AG04450 (cell line): ENCODE data around the gene TRAF4. TPM values are rescaled to one million over a fixed set of nuclear protein-coding genes. Genes with fewer than 3 reads are reported as not detected.

Experiments used
- CTCF ChIA-PET: fragments of 300-600, 350-600 bp; formaldehyde crosslinking; extraction: SDS; loops from one replicate; lab custom pipeline; 2022; ENCODE audit warnings: antibody characterized with exemption, inconsistent platforms; lab: Charles Lee
- POLR2A ChIA-PET: fragments of 350-600 bp; formaldehyde crosslinking; extraction: SDS; loops from one replicate; lab custom pipeline; 2021; ENCODE audit warnings: antibody characterized with exemption, inconsistent platforms; lab: Yijun Ruan, JAX
- DNase-seq: peaks from one replicate; pipeline ENCODE4 v3.0.0-alpha.2; 2011; ENCODE audit warnings: low read depth, low spot score
- H3K27ac ChIP-seq: one replicate; pipeline ENCODE4 v1.5.1; 2012; ENCODE audit warnings: low read depth, low read length, control low read depth
- H3K27me3 ChIP-seq: one replicate; pipeline ENCODE4 v1.6.0; 2012; ENCODE audit warnings: low read length; ENCODE audit not compliant: control insufficient read depth, insufficient read depth
- H3K4me3 ChIP-seq: 2 replicates; pipeline ENCODE4 v1.5.1; 2011; ENCODE audit warnings: mild to moderate bottlenecking, low read depth, low read length, control low read depth
- H3K9me3 ChIP-seq: 2 replicates; pipeline ENCODE4 v1.5.1; 2012; ENCODE audit warnings: low read length; ENCODE audit not compliant: control insufficient read depth, insufficient read depth
- CTCF ChIP-seq: IDR thresholded peaks from 2 replicates; pipeline ENCODE4 v1.5.1; 2011; ENCODE audit warnings: low read depth, low read length, control low read depth, inconsistent platforms
- polyA plus RNA-seq: library from polyadenylated mRNA; depleted of rRNA; stranded (reverse); fragments of >200 nt; gene quantifications from 2 replicates; pipeline ENCODE4 v1.2.3, GENCODE V29; 2011

The TRAF4 gene
- polyA plus RNA-seq, 1 experiment = 26.1 TPM

GRCh38 chr17:28740406-28741357, 3.1 kb upstream of the TRAF4 start:
- CTCF ChIA-PET = interaction anchor here (1.6 to 15.1 kb wide), 3 partner anchors 9 to 23 kb away, joined by 4 to 193 read pairs (median 6); partner anchors contain the start of genes NEK8 and TLCD1
- Histone ChIP-seq H3K27me3 (no peaks in the 10 kb centered on the region), H3K27ac (no peak overlapping the region), H3K4me3 (no peak overlapping the region), H3K9me3 (peaks cover 9% of the 10 kb centered on the region)
- TF ChIP-seq CTCF = no peak
- POLR2A ChIA-PET = interaction anchor here (0.6 kb wide), 1 partner anchor 704 kb away, joined by 6 read pairs; no protein-coding TSS in a partner anchor
- DNase-seq = no peak

- ChIA-PET CTCF (interaction anchor here (0.6 to 15.1 kb wide), 4 partner anchors 8 to 26 kb away, joined by 3 to 193 read pairs (median 5); partner anchors contain the start of genes NEK8 and TLCD1), POLR2A (interaction anchor here (6.6 kb wide), 1 partner anchor 15 kb away, joined by 93 read pairs; the partner anchor contains the start of genes NEK8 and TLCD1)
- Histone ChIP-seq H3K27me3 (no peaks in the 10 kb centered on the region), H3K9me3 (peaks cover 9% of the 10 kb centered on the region), H3K27ac (no peak overlapping the region), H3K4me3 (no peak overlapping the region)
- DNase-seq = no peak
- no peak for TF ChIP-seq CTCF
Measured at GRCh38 chr17:28741358-28742349, 2.2 kb upstream of the TRAF4 start.

DNA sequence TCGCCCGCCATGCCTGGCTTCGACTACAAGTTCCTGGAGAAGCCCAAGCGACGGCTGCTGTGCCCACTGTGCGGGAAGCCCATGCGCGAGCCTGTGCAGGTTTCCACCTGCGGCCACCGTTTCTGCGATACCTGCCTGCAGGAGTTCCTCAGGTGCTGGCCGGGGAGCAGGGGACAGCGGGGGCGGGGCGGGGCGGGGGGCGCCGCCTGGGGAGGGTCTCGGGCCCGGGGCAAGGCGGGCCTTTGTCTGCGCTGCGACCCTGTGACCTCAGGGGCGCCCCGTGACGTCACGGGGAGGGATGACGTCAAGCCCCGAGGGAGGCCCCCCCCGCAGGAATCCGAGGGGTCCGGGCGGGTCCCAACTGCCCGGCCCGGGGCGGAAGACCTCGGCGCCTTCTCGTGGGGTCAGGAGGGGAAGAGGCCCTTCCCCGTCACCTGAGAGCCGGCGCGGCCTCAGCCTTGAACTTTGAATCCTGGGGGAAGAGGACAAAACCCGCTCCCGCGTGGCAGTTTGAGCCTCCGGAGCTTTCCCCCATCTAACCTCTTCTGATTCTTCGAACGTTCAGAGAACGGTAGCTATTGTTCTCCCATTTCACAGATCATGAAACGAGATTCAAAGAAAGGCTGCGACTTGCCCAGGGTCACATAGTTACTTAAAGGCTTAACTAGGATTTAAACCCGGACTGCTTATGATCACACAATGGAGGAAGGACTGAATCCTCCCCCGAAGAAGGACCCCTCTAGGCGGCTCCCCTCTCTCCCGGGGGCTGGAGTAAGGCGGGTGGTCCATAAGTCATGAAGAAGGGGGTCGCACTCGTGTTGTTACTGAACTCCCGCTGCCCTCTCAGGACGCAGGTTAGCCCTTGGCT, 527 bp downstream of the TRAF4 start:
- DNase-seq = no peak
- CTCF ChIA-PET = interaction anchor here (2.3 to 15.1 kb wide), 2 partner anchors 17 to 19 kb away, joined by 7 to 193 read pairs; partner anchors contain the start of genes NEK8 and TLCD1

More for the DNA sequence above, 527 bp downstream of the TRAF4 start:
- Histone ChIP-seq H3K27me3 (no peaks in the 10 kb centered on the region), H3K9me3 (peaks cover 4% of the 10 kb centered on the region; the same call in 1 of the 2 replicates), H3K4me3 (peak overlapping the region; percentile 88), H3K27ac (peak overlapping the region; percentile 90)
- TF ChIP-seq CTCF = no peak
- POLR2A ChIA-PET = interaction anchor here (1.3 to 6.6 kb wide), 5 partner anchors 17 to 33 kb away, joined by 4 to 93 read pairs (median 5); partner anchors contain the start of genes NEK8, PROCA1, RPL23A and TLCD1
